Testis (tissue), 3 donors: ENCODE measurements around the gene BMP10. TPM values are rescaled to one million over a fixed set of nuclear protein-coding genes. Genes with fewer than 3 reads are reported as not detected.

ENCODE experiments used
- DNase-seq: peaks from one replicate; pipeline ENCODE4 v3.0.0-alpha.2; 2019
- H3K27ac ChIP-seq, 2 donors: fragments of 200-600 bp; sonication (generic); one replicate each; pipeline ENCODE4 v1.5.1; 2019
- H3K27me3 ChIP-seq: fragments of 200-600 bp; sonication (generic); one replicate; pipeline ENCODE4 v1.5.1; 2019
- H3K36me3 ChIP-seq: fragments of 200-600 bp; sonication (generic); one replicate; pipeline ENCODE4 v1.5.1; 2017; ENCODE audit warnings: low read depth; ENCODE audit errors: missing control alignments
- H3K4me1 ChIP-seq: fragments of 200-600 bp; sonication (generic); one replicate; pipeline ENCODE4 v1.5.1; 2019
- H3K4me3 ChIP-seq, 2 donors: fragments of 200-600 bp; sonication (generic); one replicate each; pipeline ENCODE4 v1.5.1; 2017 to 2019
- H3K9me3 ChIP-seq: fragments of 200-600 bp; sonication (generic); one replicate; pipeline ENCODE4 v1.5.1; 2017
- POLR2A ChIP-seq: fragments of 450-650 bp; IDR thresholded peaks from one replicate; pipeline ENCODE4 v1.6.1; 2017; ENCODE audit warnings: antibody characterized with exemption, mild to moderate bottlenecking, moderate library complexity
- WGBS, 2 donors: methylation state at CpG; one replicate each; pipeline ENCODE4 v1.1.5; 2018; 5-methylcytosine and 5-hydroxymethylcytosine counted together
- intact Hi-C: fragments of 100-400 bp; cut with DNase I; formaldehyde crosslinking; loops from one replicate; pipeline ENCODE4 v1.15.1; 2023; ENCODE audit warnings: low total_unique reads
- polyA plus RNA-seq: library from polyadenylated mRNA; stranded (reverse); fragments of 350-450 nt; fragmentation: Illumina TruSeq; extraction: RNeasy Lipid Tissue Mini Kit (QIAGEN cat#74804); gene quantifications from one replicate; pipeline ENCODE4 v1.2.3, GENCODE V29; 2014; ENCODE audit warnings: low read depth, low replicate concordance; ENCODE audit not compliant: insufficient read depth
- total RNA-seq, 2 donors: library from RNA; depleted of rRNA; stranded (reverse); fragments of >200 nt; gene quantifications; one replicate each; pipeline ENCODE4 v1.2.3, GENCODE V29; 2016
- TF ChIP-seq, protein P1 (sequence below), 3 experiments: fragments of 450-650 bp in 2 of 3; fragments of 200-600 bp in 1 of 3; sonication (generic) in 1 of 3; IDR thresholded peaks; one replicate each; pipeline ENCODE4 v1.5.1; 2016 to 2019; ENCODE audit warnings: antibody characterized with exemption in 3 of 3, mild to moderate bottlenecking in 2 of 3, moderate library complexity in 1 of 3

BMP10 gene
- total and polyA plus RNA-seq, 3 donors from 2014 or later = 0.26 TPM; not detected in 2

DNA sequence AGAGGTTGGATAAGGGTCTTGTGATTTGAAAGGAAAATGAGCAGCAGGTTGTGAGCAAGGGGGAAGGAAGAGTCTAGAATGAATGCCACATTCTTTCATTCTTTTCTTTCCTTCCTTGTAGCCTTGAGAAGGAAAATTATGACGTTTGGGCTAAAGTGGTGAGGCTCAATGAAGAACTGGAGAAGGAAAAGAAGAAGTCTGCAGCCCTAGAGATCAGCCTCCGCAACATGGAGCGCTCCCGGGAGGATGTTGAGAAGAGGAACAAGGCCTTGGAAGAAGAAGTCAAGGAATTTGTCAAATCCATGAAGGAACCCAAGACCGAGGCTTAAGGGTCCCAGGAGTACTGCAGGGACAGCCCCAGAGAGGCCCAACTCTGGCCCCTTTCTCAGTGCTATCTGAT, 45.3 kb downstream of the BMP10 start:
- intact Hi-C loops = no loop called here
- Histone ChIP-seq H3K9me3 (no peaks in the 10 kb centered on the region), H3K4me1 (peaks cover 35% of the 10 kb centered on the region), H3K4me3 (no peak overlapping the region), H3K27me3 (no peaks in the 10 kb centered on the region), H3K27ac (no peak overlapping the region), H3K36me3 (no peaks in the 10 kb centered on the region)
- 75 to 78% methylated on average over 5 of the region's 5 CpGs for WGBS, 2 donors
- no peak for TF ChIP-seq POLR2A
- TF ChIP-seq, protein P1, sequence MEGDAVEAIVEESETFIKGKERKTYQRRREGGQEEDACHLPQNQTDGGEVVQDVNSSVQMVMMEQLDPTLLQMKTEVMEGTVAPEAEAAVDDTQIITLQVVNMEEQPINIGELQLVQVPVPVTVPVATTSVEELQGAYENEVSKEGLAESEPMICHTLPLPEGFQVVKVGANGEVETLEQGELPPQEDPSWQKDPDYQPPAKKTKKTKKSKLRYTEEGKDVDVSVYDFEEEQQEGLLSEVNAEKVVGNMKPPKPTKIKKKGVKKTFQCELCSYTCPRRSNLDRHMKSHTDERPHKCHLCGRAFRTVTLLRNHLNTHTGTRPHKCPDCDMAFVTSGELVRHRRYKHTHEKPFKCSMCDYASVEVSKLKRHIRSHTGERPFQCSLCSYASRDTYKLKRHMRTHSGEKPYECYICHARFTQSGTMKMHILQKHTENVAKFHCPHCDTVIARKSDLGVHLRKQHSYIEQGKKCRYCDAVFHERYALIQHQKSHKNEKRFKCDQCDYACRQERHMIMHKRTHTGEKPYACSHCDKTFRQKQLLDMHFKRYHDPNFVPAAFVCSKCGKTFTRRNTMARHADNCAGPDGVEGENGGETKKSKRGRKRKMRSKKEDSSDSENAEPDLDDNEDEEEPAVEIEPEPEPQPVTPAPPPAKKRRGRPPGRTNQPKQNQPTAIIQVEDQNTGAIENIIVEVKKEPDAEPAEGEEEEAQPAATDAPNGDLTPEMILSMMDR (IDR thresholded peaks at IDR 0.05) = no peak
- no peak for DNase-seq

DNA sequence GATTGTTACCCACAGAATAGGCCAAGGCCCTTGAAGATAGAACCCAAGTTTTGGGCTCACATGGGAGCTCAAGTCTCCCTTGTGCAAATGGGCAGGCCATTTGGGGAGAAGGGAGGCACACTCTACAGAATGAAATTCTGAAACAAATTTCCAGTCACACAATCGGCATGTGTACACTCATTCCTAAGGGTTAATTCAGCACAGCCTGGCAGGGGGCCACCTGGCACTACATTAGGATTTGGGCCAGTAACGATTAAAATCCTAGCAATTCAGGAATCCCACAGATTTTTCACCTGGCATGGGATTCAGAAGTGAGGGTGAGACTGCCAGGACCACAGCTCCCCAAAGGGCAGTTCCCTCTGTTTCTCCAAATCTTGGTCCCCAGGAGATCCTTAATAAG, 46.4 kb downstream of the BMP10 start:
- intact Hi-C loops = no loop called here
- whole genome bisulfite sequencing, 2 donors = 63% methylated on average over 2 of the region's 2 CpGs
- no peak for DNase-seq

DNA sequence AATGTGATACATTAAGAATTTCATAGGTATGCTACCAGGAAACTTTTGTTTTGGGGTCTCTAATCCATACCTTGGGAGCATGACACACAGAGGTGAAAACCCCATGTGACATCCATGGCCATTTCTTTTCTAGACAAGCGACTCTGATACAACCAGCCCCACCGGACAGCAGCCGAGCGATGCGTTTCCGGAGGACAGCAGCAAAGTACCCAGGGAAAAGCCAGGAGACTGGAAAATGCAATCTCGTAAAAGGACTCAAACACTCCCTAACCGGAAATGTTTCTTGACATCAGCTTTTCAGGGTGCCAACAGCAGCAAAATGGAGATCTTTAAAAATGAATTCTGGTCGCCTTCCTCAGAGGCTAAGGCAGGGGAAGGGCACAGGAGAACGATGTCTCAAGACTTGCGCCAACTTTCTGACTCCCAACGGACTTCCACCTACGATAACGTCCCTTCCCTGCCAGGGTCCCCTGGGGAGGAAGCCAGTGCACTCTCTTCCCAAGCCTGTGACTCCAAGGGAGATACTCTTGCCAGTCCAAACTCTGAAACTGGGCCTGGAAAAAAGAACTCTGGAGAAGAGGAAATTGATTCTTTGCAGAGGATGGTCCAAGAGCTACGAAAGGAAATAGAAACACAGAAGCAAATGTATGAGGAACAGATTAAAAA, 48.9 kb downstream of the BMP10 start:
- H3K4me1 ChIP-seq = peaks cover 8% of the 10 kb centered on the region
- no peak overlapping the region for H3K27ac ChIP-seq
- TF ChIP-seq, protein P1 (IDR thresholded peaks at IDR 0.05) = no peak
- TF ChIP-seq POLR2A = no peak
- no peaks in the 10 kb centered on the region for H3K9me3 ChIP-seq
- DNase-seq = no peak
- no peaks in the 10 kb centered on the region for H3K36me3 ChIP-seq
- 86% methylated on average over 15 of the region's 15 CpGs for WGBS, 2 donors
- intact Hi-C loops = no loop called here
- H3K4me3 ChIP-seq = no peak overlapping the region
- H3K27me3 ChIP-seq = no peaks in the 10 kb centered on the region

More for the DNA sequence above, 46.4 kb downstream of the BMP10 start:
- Histone ChIP-seq H3K27ac (no peak overlapping the region), H3K36me3 (no peaks in the 10 kb centered on the region), H3K9me3 (no peaks in the 10 kb centered on the region), H3K4me1 (peaks cover 31% of the 10 kb centered on the region), H3K4me3 (no peak overlapping the region), H3K27me3 (no peaks in the 10 kb centered on the region)
- TF ChIP-seq POLR2A = no peak
- TF ChIP-seq, protein P1 (IDR thresholded peaks at IDR 0.05) = no peak

DNA sequence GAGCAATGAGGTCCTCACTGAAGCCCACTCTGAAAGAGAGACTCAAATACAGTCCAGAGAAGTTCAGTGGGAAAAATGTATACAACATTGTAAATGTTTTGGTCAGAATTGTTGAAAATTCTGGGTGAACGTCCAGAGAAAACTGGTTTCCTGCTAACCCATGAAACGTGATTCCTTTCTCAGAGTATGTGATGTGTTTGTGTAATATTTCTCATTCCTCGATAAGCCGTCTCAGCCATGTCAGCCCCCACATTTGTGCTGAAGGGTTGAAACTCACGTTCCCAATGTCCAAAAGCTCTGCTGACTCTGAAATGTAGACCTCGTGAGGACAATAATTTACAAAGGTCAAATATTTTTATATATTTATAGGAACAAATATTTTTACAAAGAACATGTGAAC, 51.6 kb downstream of the BMP10 start:
- DNase-seq = no peak
- Histone ChIP-seq H3K9me3 (no peaks in the 10 kb centered on the region), H3K27ac (no peak overlapping the region), H3K36me3 (no peaks in the 10 kb centered on the region), H3K4me3 (no peak overlapping the region), H3K4me1 (peaks cover 3% of the 10 kb centered on the region), H3K27me3 (no peaks in the 10 kb centered on the region)
- intact Hi-C loops = no loop called here
- 75 to 76% methylated on average over 6 of the region's 6 CpGs for WGBS, 2 donors
- TF ChIP-seq, protein P1 (IDR thresholded peaks at IDR 0.05) = no peak
- no peak for TF ChIP-seq POLR2A

DNA sequence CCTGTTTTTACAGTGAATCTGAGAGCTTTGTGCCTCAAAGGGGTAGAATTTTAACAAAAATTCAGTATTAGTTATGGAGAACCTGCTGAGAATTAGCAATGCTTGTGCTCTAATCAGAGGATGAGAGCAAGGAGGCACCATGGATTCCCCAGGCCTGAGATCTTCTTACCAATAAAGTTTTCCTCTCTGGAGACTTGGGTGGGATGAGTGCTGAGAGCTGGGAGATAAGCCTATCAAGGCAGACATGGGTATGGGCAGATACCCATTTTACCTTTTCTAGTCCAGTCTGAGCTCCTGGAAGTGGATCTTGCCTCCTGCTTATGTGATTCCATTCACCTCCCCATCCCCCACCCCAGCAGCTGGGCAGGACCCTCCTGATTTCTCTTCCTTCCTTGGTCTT, 53.9 kb downstream of the BMP10 start:
- no peak overlapping the region for H3K4me3 ChIP-seq
- H3K4me1 ChIP-seq = peaks cover 3% of the 10 kb centered on the region
- H3K9me3 ChIP-seq = no peaks in the 10 kb centered on the region
- TF ChIP-seq POLR2A = no peak
- TF ChIP-seq, protein P1 (IDR thresholded peaks at IDR 0.05) = no peak
- intact Hi-C loops = no loop called here
- no peaks in the 10 kb centered on the region for H3K36me3 ChIP-seq
- H3K27ac ChIP-seq = no peak overlapping the region
- no peak for DNase-seq
- no peaks in the 10 kb centered on the region for H3K27me3 ChIP-seq
